HEK293 (cell line): ENCODE data around the gene SCOC.

Source experiments
- CTCF ChIA-PET: fragments of 350-600 bp; formaldehyde crosslinking; extraction: SDS; loops from one replicate; lab custom pipeline; 2021; ENCODE audit warnings: antibody characterized with exemption; lab: Yijun Ruan, JAX
- POLR2A ChIA-PET: fragments of 300-600 bp; formaldehyde crosslinking; extraction: SDS; loops from one replicate; lab custom pipeline; 2020; ENCODE audit warnings: antibody characterized with exemption, inconsistent platforms; lab: Yijun Ruan, JAX
- H3K27ac ChIP-seq: fragments of 200-500 bp; sonication (Bioruptor generic); 2 replicates; pipeline ENCODE4 v1.5.1; 2014; ENCODE audit warnings: low read depth, low read length, control low read depth, inconsistent platforms; ENCODE audit errors: extremely low read depth
- H3K36me3 ChIP-seq, 2 experiments: fragments of 200-500 bp in 1 of 2; sonication (Bioruptor generic) in 1 of 2; 1 replicate in 1 of 2; 2 replicates in 1 of 2; pipeline ENCODE4 v1.5.1; 2014 to 2017; ENCODE audit warnings: inconsistent platforms in 2 of 2, low read length in 2 of 2; ENCODE audit not compliant: control insufficient read depth in 2 of 2, insufficient read depth in 1 of 2
- H3K4me1 ChIP-seq: fragments of 200-500 bp; sonication (Bioruptor generic); 2 replicates; pipeline ENCODE4 v1.5.1; 2014; ENCODE audit warnings: mild to moderate bottlenecking, low read length, inconsistent platforms; ENCODE audit not compliant: control insufficient read depth, insufficient read depth
- H3K4me3 ChIP-seq: 2 replicates; pipeline ENCODE4 v1.5.1; 2011; ENCODE audit warnings: low read depth, mild to moderate bottlenecking, control low read depth, low read length, moderate library complexity
- H3K9me3 ChIP-seq: fragments of 200-500 bp; sonication (Bioruptor generic); 2 replicates; pipeline ENCODE4 v1.5.1; 2014; ENCODE audit warnings: low read depth, low read length, inconsistent platforms; ENCODE audit not compliant: control insufficient read depth, insufficient read depth
- GFI1B ChIP-seq: fragments of 450-650 bp; formaldehyde crosslinking; IDR thresholded peaks from 2 replicates; pipeline ENCODE4 v1.5.1; 2016; ENCODE audit warnings: missing biosample characterization, missing genetic modification characterization
- HOXD13 ChIP-seq: sonication (generic); formaldehyde crosslinking; IDR thresholded peaks from 2 replicates; pipeline ENCODE4 v1.8.0; 2022; ENCODE audit warnings: missing genetic modification reagents, borderline replicate concordance
- IKZF3 ChIP-seq: fragments of 450-650 bp; IDR thresholded peaks from 2 replicates; pipeline ENCODE4 v1.5.0; 2018; ENCODE audit warnings: missing biosample characterization, mild to moderate bottlenecking, missing genetic modification characterization, moderate library complexity
- RBAK ChIP-seq: fragments of 450-650 bp; formaldehyde crosslinking; IDR thresholded peaks from 2 replicates; pipeline ENCODE4 v1.5.1; 2016; ENCODE audit warnings: missing biosample characterization, missing genetic modification characterization
- TRIM28 ChIP-seq: IDR thresholded peaks from 2 replicates; pipeline ENCODE4 v1.6.1; 2011; ENCODE audit warnings: low read length, control low read depth, borderline replicate concordance
- WT1 ChIP-seq: fragments of 450-650 bp; formaldehyde crosslinking; IDR thresholded peaks from 2 replicates; pipeline ENCODE4 v1.5.1; 2016; ENCODE audit warnings: missing biosample characterization, missing genetic modification characterization
- YY1 ChIP-seq: fragments of 450-650 bp; formaldehyde crosslinking; IDR thresholded peaks from 2 replicates; pipeline ENCODE4 v1.5.1; 2018; ENCODE audit warnings: missing biosample characterization, missing genetic modification characterization
- ZFP41 ChIP-seq: fragments of 450-650 bp; formaldehyde crosslinking; IDR thresholded peaks from 2 replicates; pipeline ENCODE4 v1.5.1; 2016; ENCODE audit warnings: missing biosample characterization, missing genetic modification characterization, borderline replicate concordance
- ZFP69B ChIP-seq: fragments of 450-650 bp; formaldehyde crosslinking; IDR thresholded peaks from 2 replicates; pipeline ENCODE4 v1.5.1; 2016; ENCODE audit warnings: missing biosample characterization, missing genetic modification characterization
- ZNF10 ChIP-seq: fragments of 450-650 bp; formaldehyde crosslinking; IDR thresholded peaks from 2 replicates; pipeline ENCODE4 v1.5.1; 2017; ENCODE audit warnings: missing biosample characterization, missing genetic modification characterization
- ZNF2 ChIP-seq: fragments of 450-650 bp; formaldehyde crosslinking; IDR thresholded peaks from 2 replicates; pipeline ENCODE4 v1.5.1; 2016; ENCODE audit warnings: missing biosample characterization, missing genetic modification characterization
- ZNF239 ChIP-seq: fragments of 450-650 bp; formaldehyde crosslinking; IDR thresholded peaks from 2 replicates; pipeline ENCODE4 v1.5.1; 2016; ENCODE audit warnings: missing biosample characterization, missing genetic modification characterization
- ZNF248 ChIP-seq: fragments of 450-650 bp; formaldehyde crosslinking; IDR thresholded peaks from 2 replicates; pipeline ENCODE4 v1.5.1; 2017; ENCODE audit warnings: missing biosample characterization, missing genetic modification characterization
- ZNF335 ChIP-seq: fragments of 450-650 bp; formaldehyde crosslinking; conservative IDR thresholded peaks from 2 replicates; pipeline ENCODE4 v1.5.1; 2016; ENCODE audit warnings: missing biosample characterization, missing genetic modification characterization
- ZNF501 ChIP-seq: fragments of 450-650 bp; formaldehyde crosslinking; IDR thresholded peaks from 2 replicates; pipeline ENCODE4 v1.5.1; 2016; ENCODE audit warnings: missing biosample characterization, missing genetic modification characterization
- ZNF549 ChIP-seq: fragments of 450-650 bp; IDR thresholded peaks from 2 replicates; pipeline ENCODE4 v1.5.1; 2018; ENCODE audit warnings: missing biosample characterization, missing genetic modification characterization, mild to moderate bottlenecking, inconsistent platforms, moderate library complexity
- ZNF610 ChIP-seq: fragments of 450-650 bp; formaldehyde crosslinking; IDR thresholded peaks from 2 replicates; pipeline ENCODE4 v1.5.1; 2016; ENCODE audit warnings: missing biosample characterization, missing genetic modification characterization, borderline replicate concordance
- ZNF624 ChIP-seq: fragments of 450-650 bp; formaldehyde crosslinking; IDR thresholded peaks from 2 replicates; pipeline ENCODE4 v1.5.1; 2017; ENCODE audit warnings: missing biosample characterization, missing genetic modification characterization
- ZNF629 ChIP-seq: fragments of 450-650 bp; formaldehyde crosslinking; IDR thresholded peaks from 2 replicates; pipeline ENCODE4 v1.5.1; 2017; ENCODE audit warnings: missing biosample characterization, missing genetic modification characterization
- ZNF645 ChIP-seq: fragments of 450-650 bp; formaldehyde crosslinking; IDR thresholded peaks from 2 replicates; pipeline ENCODE4; 2016; ENCODE audit warnings: missing biosample characterization, missing genetic modification characterization
- ZNF776 ChIP-seq: fragments of 450-650 bp; formaldehyde crosslinking; IDR thresholded peaks from 2 replicates; pipeline ENCODE4 v1.5.0; 2017; ENCODE audit warnings: missing biosample characterization, missing genetic modification characterization, borderline replicate concordance
- ZNF792 ChIP-seq: fragments of 450-650 bp; formaldehyde crosslinking; IDR thresholded peaks from 2 replicates; pipeline ENCODE4 v1.5.1; 2016; ENCODE audit warnings: missing biosample characterization, missing genetic modification characterization
- TF ChIP-seq, protein P1 (sequence below): fragments of 450-650 bp; formaldehyde crosslinking; IDR thresholded peaks from 2 replicates; pipeline ENCODE4 v1.5.1; 2016; ENCODE audit warnings: missing biosample characterization, missing genetic modification characterization, borderline replicate concordance

SCOC gene

DNA sequence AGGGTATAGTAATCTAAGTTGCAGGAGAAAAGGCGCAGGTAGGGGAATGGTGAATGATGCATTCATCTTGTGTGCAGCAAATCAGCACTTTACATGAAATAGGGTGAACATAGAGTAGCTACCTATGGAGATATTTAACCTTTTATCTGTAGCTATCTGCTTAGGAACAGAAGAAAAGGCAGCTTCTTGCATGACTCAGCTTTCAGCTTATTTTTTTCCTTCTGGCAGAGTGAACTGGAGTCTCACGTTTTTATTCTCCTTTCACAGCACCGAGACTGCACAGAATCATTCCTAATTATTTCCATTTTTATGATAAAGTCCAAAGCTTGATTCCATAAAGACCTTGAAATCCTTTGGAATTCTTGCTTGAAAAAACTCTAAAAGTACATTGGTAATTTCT, 4.8 kb upstream of the SCOC start (continued):
- TF ChIP-seq, protein P1, sequence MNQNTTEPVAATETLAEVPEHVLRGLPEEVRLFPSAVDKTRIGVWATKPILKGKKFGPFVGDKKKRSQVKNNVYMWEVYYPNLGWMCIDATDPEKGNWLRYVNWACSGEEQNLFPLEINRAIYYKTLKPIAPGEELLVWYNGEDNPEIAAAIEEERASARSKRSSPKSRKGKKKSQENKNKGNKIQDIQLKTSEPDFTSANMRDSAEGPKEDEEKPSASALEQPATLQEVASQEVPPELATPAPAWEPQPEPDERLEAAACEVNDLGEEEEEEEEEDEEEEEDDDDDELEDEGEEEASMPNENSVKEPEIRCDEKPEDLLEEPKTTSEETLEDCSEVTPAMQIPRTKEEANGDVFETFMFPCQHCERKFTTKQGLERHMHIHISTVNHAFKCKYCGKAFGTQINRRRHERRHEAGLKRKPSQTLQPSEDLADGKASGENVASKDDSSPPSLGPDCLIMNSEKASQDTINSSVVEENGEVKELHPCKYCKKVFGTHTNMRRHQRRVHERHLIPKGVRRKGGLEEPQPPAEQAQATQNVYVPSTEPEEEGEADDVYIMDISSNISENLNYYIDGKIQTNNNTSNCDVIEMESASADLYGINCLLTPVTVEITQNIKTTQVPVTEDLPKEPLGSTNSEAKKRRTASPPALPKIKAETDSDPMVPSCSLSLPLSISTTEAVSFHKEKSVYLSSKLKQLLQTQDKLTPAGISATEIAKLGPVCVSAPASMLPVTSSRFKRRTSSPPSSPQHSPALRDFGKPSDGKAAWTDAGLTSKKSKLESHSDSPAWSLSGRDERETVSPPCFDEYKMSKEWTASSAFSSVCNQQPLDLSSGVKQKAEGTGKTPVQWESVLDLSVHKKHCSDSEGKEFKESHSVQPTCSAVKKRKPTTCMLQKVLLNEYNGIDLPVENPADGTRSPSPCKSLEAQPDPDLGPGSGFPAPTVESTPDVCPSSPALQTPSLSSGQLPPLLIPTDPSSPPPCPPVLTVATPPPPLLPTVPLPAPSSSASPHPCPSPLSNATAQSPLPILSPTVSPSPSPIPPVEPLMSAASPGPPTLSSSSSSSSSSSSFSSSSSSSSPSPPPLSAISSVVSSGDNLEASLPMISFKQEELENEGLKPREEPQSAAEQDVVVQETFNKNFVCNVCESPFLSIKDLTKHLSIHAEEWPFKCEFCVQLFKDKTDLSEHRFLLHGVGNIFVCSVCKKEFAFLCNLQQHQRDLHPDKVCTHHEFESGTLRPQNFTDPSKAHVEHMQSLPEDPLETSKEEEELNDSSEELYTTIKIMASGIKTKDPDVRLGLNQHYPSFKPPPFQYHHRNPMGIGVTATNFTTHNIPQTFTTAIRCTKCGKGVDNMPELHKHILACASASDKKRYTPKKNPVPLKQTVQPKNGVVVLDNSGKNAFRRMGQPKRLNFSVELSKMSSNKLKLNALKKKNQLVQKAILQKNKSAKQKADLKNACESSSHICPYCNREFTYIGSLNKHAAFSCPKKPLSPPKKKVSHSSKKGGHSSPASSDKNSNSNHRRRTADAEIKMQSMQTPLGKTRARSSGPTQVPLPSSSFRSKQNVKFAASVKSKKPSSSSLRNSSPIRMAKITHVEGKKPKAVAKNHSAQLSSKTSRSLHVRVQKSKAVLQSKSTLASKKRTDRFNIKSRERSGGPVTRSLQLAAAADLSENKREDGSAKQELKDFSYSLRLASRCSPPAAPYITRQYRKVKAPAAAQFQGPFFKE (tag by site-specific recombination): no peak
- TF ChIP-seq ZNF248 (tag by site-specific recombination): no peak
- TF ChIP-seq ZNF610 (tag by site-specific recombination): no peak
- TF ChIP-seq HOXD13 (CRISPR knock-in tag): no peak
- TF ChIP-seq ZNF645 (tag by site-specific recombination): no peak
- no peak for TF ChIP-seq ZNF10 (tag by site-specific recombination)
- no peak for TF ChIP-seq TRIM28
- TF ChIP-seq ZNF624: no peak
- no peak for TF ChIP-seq ZFP41
- no peak for TF ChIP-seq WT1 (tag by site-specific recombination)
- no peak for TF ChIP-seq ZNF792 (tag by site-specific recombination)

GRCh38 chr4:140372751-140373327, 607 bp upstream of the SCOC start:
- H3K4me1 ChIP-seq: 0 out of 2 replicates have a peak, but pooled peaks cover 3% of the 10 kb centered on the region
- H3K4me3 ChIP-seq: peak overlapping the region; percentile 61
- H3K27ac ChIP-seq: peak overlapping the region; percentile 40; the same call in 1 of the 2 replicates
- H3K9me3 ChIP-seq: no peaks in the 10 kb centered on the region
- no peaks in the 10 kb centered on the region for H3K36me3 ChIP-seq
- CTCF ChIA-PET: interaction anchor here (0.6 to 3.5 kb wide), 5 partner anchors 10 to 478 kb away, joined by 3 to 34 read pairs (median 5); no protein-coding TSS in a partner anchor
- POLR2A ChIA-PET: interaction anchor here (0.6 to 2.1 kb wide), 12 partner anchors 11 to 761 kb away, joined by 3 to 12 read pairs (median 4); partner anchors contain the start of genes ELMOD2, RNF150 and TBC1D9
- TF ChIP-seq RBAK (tag by site-specific recombination) (no peak), ZNF629 (no peak), ZFP69B (tag by site-specific recombination) (no peak), ZNF239 (tag by site-specific recombination) (no peak), ZNF549 (no peak), YY1 (tag by site-specific recombination) (no peak), ZNF2 (tag by site-specific recombination) (no peak), ZNF776 (tag by site-specific recombination) (no peak), ZNF335 (tag by site-specific recombination) (peak; percentile 71), ZNF501 (0 out of 2 replicates have a peak, but pooled peaks have one; percentile 57), IKZF3 (tag by site-specific recombination) (peak; percentile 86), GFI1B (no peak)
- TF ChIP-seq, protein P1 (tag by site-specific recombination): no peak
